GM19025 (cell line): ENCODE results near the gene DOCK1.

Experiments
- ATAC-seq: cut with Tn5 transposase; IDR thresholded peaks from one replicate; pipeline ENCODE4 v1.9.1; 2021; ENCODE audit warnings: mild to moderate bottlenecking, low read depth, moderate library complexity; ENCODE audit not compliant: unreplicated experiment

The DOCK1 gene

DNA sequence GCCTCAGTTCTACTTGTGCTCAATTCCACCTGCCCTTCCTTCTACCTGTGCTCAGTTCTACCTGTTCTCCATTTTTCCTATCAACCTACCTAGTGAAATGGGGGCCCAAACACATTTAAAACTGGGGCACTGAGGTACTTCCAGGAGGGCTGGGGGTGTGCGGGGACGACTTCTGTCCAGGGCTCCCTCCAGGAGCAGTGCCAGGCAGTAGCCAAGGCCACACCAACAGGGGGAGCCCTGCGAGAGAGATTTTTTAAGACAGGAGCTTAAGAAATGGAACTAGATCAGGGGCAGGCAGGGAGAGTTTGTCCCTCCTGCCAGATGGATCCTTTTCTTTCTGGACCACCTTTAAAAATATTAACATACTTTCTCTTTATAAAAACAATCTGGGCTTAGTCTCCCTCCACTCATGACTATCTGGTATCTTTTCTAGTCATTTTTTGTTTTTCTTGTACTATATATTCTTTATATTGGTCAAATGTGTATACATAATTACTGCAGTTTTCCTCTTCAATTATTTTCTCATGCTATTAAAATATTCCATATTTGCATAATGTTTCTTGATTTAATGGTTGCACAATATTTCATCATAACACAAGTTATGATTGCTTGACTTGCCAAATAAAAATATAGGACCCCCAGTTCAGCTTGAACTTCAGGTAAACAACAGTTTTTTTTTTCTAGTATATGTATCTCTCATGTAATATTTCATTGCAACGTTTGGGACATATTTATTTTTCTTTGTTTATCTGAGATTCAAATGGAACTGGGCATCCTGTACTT, 338.5 kb downstream of the DOCK1 start:
- no peak for ATAC-seq

DNA sequence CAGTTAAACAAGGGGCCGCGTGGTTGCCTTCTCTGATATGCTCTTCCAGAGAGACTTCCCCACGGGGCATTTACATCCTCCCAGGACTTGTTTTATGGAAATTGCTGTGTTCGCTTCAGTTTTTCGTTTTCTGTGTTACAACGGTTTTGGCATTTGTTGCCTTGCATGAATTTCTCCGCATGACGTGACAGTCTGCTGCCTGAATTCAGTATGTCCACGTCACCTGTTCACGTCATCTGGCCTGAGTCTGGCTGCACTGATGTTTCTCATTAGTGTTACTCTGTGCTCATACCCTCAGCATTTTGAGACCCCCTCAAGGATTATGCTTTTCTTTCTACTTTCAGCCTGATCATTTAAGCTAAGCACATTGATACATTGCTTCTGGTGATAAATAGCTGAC, 340.2 kb downstream of the DOCK1 start:
- ATAC-seq, result no peak

- ATAC-seq, result no peak
Measured at GRCh38 chr10:127250031-127250430, 344.8 kb downstream of the DOCK1 start.

DNA sequence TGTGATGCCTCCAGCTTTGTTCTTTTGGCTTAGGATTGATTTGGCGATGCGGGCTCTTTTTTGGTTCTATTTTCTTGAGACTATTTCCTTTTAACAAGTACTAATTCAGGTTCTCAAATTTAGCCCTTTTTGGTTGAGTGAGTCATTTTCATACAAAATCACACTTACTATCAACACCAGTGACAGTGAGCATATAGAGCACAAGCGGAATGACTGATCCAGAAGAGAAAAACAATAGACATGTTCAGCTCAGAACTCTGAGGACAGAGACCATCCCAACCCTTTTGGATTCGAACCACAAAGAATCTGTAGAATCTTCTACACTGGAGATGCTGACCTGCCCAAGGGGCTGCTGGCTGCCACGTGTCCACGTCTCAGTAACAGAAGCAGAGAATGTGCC, 347.6 kb downstream of the DOCK1 start:
- no peak for ATAC-seq

DNA sequence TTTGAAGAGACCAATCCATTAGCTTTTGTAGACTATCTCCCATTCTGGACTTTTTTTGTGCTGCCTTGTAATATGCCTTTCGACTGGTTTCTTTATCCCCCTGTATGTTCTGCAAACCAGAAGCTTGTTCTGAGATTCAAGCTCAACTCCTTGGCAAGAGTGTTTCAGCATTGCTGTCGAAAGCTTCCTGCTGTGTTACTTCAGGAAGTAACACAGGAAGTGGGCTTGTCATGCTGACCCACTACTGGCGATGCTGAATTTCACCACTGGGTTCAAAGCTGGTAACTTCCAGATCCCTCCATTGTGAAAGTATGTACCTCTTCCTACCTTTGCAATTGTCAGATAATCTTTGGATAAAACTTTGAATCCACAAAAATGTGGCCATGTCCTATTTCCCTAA, 349.0 kb downstream of the DOCK1 start:
- ATAC-seq, result no peak

GRCh38 chr10:127257395-127257794, 352.2 kb downstream of the DOCK1 start:
- no peak for ATAC-seq

DNA sequence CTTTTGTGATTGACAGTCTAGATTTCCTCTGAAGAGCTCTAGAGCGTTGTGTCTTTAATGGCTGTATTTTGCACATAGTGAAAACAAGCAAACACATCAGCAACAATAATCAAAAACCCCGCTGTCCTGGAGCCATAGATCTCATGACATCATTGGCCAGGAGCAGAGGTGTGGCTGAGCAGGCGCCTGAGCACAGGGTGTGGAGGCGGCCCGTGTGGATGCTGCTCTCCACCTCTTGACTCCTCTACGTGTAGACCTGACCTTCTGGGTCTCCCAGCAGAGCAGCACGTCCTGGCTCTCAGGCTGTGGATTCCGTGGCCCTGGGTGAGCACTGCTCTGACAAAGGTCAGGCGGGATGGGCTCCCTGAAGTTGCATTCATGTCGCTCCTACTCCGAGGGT, 354.1 kb downstream of the DOCK1 start:
- ATAC-seq, result no peak

DNA sequence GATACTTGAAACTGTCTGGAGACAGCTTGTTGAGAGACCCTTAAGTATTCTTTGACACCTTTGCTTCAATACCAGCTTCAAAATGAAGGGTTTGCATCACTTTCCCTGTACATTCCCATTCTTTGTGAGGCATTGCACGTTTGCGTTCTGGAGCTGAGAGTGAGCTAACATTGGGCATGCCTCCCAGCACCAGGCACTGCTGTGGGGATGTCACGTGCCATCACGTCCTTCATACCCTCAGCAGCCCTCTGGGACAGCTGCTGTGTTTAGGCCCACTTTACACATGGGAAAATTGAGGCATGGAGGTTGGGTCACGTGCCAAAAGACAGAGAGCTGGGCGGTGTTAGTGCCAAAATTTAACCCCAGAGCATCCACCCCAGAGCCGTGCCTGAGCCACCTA, 357.4 kb downstream of the DOCK1 start:
- ATAC-seq, result no peak

DNA sequence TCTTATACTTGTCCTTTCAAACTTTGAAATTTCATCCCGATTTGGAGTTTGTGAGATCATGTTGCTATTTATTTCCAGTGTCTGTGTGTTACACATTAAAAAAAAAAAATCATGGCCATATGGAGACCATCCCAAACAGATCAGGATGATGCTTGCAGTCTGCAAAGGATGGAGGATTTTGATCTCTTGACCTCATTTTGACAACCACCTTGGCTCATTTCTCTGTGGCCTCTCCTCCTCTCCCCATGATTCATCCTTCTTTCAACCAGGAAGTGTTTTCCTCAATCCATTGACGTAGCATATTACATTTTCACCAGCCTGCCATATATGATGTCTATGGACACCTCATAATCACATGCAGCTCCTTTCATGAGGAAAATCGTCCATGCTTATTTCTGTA, 360.1 kb downstream of the DOCK1 start:
- ATAC-seq, result no peak

DNA sequence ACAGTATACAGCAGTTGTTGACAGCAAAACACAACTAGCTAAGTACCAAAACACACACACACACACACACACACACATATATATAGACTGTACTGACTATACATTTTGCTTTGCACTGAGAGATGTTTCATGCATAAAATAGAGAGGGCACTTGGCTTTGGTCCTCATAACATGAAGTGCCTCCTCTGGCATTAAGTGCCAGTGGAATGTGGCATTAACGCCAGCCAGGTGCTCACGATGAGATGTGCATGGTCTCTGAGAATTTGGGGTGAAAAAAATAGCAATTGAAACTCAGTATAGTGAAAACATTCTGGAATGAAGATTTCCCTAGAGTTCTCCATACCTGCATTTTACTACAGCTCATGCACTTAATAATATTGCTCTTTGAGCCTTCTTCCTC, 361.2 kb downstream of the DOCK1 start:
- ATAC-seq, result no peak

GRCh38 chr10:127267442-127267841, 362.2 kb downstream of the DOCK1 start:
- ATAC-seq, result no peak

- ATAC-seq, result no peak
Measured at GRCh38 chr10:127272076-127272475, 366.8 kb downstream of the DOCK1 start.

DNA sequence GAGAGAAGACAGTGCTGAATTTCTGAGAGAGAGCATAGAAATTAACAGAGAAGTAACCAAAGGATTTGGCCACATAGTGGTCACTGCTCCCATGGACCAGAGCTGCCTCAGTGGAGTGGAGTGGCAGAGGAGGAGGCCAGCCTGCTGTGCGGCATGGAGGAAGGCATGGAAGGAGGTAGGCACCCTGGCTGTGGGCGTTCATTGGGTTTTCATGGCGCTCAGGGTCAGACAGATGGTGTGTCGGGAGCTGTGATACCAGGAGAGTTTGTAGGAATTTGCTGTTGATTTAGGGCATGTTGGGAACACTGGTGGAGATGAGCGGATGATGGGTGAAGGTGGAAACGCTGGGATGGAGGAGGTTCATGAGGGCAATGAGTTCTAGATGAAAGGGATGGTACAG, 370.0 kb downstream of the DOCK1 start:
- ATAC-seq, result no peak

GRCh38 chr10:127275793-127276450, 370.7 kb downstream of the DOCK1 start:
- no peak for ATAC-seq

- no peak for ATAC-seq
Measured at GRCh38 chr10:127276794-127277462, 371.7 kb downstream of the DOCK1 start.

GRCh38 chr10:127278001-127278400, 372.8 kb downstream of the DOCK1 start:
- ATAC-seq, result no peak

- no peak for ATAC-seq
Measured at GRCh38 chr10:127279334-127279774, 374.1 kb downstream of the DOCK1 start.

DNA sequence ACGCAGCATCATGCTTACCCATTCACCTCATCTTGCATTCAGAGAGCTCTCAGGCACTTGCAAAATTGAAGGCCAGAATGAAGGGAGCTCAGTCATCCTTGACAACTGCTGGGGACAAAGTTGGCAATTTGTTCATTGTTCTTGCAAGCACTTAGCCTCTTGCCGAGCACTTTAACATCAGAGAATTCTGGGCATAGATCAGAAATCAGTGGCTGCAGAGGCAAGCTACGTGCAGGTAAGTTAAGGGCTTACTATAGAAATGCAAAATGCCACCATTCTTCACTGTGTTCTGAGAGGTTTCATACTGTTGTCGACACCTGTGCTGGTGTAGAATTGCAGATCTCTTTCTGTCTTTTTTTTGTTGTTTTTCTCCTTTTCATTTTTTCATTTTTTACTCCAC, 375.2 kb downstream of the DOCK1 start:
- ATAC-seq, result no peak

- no peak for ATAC-seq
Measured at GRCh38 chr10:127283017-127283416, 377.8 kb downstream of the DOCK1 start.

DNA sequence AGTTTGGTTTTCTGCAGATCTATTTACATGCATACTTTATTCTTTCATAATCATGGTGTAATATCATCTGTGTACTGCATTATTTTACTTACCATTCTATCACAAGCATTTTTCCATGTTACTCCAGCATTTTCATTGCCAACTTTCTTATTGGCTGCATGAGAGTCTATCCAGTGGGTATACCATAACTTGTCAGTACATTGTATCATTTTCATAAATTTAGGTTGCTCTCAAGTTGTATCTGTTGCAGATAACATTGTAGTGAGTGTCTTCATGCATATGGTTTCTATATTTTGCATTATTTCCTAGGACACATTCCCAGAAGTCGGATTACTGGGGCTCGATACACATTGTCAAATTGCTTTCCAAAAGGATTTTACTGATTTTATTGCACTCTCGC, 378.3 kb downstream of the DOCK1 start:
- no peak for ATAC-seq

DNA sequence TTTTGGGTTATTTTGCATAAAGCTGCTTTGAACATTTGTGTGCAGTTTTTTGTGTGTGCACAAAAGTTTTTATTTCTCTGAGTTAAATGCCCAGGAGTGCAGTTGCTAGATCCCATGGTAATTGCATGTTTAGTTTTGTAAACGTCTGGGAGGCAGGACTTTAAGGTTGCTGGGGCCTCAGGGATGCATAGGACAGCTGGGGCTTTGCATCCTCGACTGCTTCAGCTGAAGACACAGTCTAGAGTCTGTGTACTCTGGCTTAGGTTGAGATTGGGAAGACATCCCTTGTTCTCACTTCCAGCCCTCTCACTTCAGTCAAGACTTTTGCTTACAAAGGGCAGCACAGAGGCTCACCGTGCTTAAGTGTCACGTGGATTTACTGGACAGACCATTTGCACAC, 385.6 kb downstream of the DOCK1 start:
- ATAC-seq, result no peak

DNA sequence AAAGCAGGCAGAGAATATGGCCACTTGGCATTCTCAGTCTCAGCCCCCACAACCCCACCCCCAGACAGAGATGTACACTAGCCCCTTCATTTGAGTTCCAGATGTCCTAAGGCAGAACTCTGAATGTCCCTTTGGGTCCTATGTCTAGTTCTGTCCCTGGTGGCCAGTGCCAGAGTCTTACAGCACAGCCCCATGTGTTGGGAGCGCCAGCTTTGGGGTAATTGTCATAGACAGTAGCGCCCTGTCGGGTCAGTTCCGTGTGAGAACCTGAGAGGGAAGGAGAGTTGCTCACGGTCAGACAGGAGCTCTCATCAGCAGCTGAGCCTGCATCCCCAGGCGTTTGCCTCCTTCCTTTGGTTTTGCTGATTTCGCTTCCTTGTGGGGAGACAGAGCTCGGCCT, 386.1 kb downstream of the DOCK1 start:
- ATAC-seq, result no peak
